Activated effector memory CD4-positive, alpha-beta T cell treated with Interleukin-2 at 50 U/mL for 16 hours (primary cell): Measurements from ENCODE around the gene YDJC.
"Not testable (repeated sequence)": the region's sequence is repeated elsewhere in the genome, so short reads cannot be mapped to it uniquely, and the experiment has no call there.

Experiments used
- DNase-seq: peaks from one replicate; pipeline ENCODE4 v3.0.0-alpha.2; 2020

Gene YDJC

DNA sequence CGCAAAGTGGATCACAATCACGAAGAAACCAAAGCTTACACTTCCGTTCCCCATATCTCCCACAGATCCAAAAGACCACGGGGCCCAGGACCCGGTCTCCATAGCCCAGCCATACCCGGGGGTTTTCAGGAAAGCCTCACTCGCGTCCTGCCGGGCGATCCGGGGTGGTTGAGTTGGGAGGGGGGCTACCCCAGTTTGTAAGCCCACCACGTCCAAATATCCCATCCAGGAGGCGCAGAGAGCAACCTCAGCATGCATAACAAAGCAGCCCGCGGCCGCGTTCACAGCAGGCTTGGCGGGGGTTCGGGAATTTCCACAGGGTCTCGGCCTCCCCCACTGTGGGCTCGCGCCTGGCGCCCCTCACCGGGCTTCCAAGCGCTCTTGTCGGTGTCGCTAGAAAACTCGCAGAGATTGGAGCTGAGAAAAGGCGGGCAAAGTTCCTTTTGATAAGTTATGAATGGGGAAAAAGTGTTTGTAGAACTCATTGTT is 21.7 kb upstream of the YDJC start:
- DNase-seq, result no peak

DNA sequence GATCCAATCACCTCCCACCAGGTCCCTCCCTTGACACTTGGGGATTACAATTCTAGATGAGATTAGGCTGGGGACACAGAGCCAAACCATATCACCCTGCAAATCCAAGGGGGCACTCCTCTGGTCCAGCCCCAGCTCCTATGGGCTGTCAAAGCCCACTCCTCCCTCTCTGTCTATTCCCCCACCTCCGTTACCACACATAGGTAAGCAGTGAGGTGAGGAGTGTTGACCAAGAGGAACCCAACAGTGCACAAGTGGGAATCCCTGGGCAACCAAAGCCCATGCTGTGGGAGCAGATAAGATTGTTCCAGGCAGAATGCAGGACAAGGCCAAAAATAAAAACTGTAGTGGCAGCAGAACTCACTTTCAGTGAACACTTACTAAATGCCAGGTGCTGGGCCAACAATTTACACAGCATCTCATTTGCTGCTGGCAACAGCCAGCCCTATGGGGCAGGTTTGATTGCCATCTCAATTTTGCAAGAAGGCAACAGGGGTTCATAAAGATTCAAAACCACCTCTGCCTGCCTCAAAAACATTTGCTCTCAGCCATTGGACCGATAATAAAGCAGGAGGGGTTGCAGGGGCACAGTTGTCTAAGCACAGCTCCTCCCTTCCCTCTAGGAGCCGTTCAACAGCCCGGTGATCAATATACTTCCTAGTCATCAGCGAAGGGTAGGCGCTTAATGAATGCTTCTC is 21.1 kb upstream of the YDJC start:
- no peak for DNase-seq

DNA sequence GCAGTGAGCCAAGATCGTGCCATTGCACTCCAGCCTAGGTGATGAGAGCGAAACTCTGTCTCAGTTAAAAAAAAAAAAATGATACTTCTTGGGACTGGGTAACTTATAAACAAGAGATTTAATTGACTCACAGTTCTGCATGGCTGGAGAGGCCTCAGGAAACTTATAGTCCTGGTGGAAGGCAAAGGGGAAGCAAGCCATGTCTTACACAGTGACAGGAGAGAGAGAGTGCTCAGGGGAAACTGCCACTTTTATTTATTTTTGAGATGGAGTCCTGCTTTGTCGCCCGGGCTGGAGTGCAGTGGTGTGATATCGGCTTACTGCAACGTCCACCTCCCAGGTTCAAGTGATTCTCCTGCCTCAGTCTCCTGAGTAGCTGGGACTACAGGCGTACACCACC is 20.5 kb upstream of the YDJC start:
- DNase-seq, result no peak

DNA sequence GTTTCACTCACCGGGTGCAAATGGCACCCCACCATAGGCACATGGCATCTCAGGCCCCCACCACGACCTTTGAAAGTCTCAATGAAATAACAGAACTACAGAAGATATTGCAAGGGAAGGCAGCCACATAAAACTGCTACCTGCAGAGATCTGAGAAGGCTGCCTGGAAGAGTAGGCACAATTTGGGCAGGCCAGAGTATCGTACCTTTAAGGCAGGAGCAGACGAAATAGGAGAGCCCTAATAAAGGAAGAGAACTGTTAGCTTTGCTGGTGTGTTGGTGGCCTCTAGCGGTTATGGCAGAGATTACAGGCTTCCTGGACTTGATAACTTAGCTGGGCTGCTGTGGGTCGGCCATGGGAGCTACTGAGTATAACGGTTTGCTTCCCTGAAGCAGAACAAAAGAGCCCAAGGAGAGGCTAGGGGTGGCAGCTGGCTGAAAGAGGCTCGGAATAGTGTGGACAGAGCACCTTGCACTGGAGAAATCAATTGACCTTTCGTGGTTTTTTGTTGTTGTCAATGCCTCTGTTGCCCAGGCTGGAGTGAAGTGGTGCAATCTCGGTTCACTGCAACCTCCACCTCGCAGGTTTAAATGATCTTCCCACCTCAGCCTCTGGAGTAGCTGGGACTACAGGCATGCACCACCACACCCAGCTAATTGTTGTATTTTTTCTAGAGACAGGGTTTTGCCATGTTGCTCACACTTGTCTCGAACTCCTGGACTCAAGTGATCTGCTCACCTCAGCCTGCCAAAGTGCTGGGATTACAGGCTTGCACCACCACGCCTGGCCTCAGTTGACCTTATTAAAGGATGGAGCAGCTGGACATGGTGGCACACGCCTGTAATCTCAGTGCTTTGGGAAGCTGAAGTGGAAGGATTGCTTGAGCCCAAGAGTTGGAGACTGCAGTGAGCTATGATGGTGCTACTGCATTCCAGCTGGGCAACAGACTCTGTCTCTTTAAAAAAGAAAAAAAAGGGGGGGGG is 17.1 kb upstream of the YDJC start:
- peak; percentile 66 for DNase-seq

DNA sequence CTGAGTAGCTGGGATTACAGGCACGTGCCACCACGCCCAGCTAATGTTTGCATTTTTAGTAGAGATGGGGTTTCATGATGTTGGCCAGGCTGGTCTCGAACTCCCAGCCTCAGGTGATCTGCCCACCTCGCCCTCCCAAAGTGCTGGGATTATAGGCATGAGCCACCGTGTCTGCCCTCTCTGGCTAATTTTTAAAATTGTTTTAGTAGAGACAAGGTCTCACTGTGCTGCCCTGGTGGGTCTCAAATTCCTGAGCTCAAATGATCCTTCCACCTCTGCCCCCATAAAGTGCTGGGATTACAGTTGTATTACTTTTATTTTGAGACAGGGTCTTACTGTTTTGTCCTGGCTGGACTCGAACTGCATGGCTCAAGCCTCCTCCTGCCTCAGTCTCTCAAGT is 15.7 kb upstream of the YDJC start:
- not testable (repeated sequence) for DNase-seq

DNA sequence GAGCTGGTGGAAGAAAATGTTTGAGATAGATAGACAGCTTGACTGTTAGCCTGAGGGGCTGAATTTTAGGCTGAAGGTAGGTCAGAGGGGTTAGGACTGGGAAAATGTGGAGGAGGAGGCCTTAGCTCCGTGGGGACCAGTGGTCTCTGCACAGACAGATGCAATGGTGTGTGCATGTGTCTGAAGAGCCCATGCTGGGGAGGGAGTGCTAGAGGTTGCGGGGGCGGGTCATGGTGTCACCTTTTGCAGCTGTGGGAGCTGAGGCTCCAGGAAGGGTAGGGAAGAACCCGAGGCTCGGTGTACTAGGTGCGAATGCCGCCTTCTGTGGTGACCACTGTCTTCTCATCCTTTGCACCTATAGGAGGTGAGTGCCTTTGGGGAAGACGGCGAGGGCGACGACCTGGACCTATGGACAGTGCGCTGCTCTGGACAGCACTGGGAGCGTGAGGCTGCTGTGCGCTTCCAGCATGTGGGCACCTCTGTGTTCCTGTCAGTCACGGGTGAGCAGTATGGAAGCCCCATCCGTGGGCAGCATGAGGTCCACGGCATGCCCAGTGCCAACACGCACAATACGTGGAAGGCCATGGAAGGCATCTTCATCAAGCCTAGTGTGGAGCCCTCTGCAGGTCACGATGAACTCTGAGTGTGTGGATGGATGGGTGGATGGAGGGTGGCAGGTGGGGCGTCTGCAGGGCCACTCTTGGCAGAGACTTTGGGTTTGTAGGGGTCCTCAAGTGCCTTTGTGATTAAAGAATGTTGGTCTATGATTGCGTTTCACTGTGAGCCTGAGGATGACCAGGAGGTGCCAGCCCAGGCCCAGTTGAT is 13.9 kb upstream of the YDJC start:
- DNase-seq, result no peak

DNA sequence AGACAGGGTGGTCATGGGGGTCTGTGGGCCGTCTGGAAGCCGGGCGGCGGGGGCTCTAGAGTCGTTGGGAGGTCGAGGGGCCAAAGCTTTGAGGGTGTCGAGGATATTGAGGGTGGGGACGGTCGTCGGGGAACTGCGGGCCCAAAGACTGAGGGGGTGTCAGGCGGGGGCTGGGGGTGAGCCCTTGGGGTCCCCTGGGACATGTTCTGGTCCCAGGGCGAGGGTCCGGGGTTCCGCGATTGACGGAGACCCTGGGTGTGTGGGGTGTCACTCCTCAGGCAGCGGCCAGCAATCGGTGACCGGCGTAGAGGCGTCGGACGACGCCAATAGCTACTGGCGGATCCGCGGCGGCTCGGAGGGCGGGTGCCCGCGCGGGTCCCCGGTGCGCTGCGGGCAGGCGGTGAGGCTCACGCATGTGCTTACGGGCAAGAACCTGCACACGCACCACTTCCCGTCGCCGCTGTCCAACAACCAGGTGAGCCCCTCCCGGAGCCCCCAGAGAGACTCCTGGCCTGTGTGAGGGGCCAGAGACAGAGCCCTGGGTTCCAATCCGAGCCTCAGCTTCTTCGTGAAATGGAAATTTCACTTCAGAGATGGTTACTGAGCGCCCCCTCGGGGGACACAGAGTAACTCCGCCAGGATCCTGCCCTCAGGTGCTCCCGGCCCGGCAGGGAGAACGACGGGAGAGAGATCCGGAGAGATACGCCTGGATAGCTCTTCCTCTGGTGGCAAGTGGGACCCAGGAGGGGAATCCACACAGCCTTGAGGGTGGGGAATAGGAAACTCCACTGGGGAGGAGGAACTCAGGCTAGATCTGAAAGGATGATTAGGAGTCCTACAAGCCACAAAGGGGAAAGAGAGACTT is 13.0 kb upstream of the YDJC start:
- peak; percentile 53 for DNase-seq

DNA sequence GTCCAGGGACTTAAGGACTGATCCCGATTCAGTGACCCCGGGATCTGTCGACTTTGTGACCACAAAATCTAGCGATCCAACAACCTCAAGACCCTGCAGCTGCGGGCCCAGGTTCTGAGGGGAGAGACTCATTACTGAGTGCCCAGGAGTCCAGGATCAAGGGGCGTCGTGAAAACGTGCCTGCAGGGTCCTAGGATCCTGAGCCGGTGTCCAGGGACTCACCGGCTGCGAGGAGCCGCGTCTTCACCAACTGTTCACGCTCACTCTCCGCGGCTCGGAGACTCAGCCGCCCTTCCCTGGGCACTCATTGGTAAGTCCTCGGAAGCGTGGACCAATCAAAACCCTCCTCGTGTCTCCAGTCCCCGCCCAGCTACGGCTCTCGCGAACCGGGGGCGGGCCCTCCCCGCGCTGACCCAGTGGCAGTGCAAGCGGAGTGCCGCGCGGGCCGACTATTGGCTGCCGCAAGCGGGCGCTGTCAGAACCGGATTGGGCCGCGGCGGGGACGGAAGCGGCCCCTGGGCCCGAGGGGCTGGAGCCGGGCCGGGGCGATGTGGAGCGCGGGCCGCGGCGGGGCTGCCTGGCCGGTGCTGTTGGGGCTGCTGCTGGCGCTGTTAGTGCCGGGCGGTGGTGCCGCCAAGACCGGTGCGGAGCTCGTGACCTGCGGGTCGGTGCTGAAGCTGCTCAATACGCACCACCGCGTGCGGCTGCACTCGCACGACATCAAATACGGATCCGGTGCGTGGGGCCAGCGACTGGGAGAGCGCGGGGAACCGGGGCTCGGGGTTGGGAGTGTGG is 12.2 kb upstream of the YDJC start, which contains the start of gene SDF2L1:
Gene SDF2L1, plus strand, starts transcription at position 514 of the 795 bp plus-strand sequence. Its CDS starts 35 bp downstream, at position 549.
- DNase-seq, result peak; percentile 96

DNA sequence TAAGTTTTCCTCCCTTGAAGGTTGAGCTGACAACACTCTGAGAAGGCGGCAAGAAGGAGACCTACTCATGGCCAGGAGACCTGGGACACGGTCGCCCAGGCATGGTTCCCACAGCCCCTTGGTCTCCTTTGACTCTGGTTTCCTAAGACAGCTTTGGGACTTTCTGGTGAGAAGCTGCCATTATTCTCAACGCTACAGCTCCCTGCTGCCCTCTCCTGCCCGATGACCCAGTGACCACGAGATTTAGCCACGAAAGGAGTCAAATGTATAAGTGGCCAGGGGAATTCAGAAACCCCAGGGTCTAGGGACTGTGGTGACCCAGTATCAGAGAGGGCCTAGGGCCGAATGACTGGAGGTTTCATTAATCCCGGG is 11.6 kb upstream of the YDJC start:
- no peak for DNase-seq

DNA sequence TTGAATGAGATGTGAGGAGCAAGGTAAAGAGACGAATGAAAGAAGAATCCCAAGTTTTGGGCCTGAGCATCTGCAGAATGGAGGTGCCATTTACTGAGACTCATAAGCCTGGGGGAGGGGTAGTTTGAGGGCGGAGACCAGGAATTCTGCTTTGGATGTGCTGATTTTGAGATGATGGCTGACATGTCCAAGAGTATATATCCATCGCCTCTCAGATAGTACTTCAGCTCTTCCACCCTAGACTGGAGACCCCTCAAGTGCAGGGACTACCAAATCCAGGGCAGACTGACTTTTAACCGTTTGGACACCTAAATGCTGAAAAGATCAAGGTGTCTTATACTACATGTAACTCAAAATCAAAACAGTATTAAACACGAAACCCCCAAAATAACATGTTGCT is 11.0 kb upstream of the YDJC start:
- DNase-seq, result no peak

DNA sequence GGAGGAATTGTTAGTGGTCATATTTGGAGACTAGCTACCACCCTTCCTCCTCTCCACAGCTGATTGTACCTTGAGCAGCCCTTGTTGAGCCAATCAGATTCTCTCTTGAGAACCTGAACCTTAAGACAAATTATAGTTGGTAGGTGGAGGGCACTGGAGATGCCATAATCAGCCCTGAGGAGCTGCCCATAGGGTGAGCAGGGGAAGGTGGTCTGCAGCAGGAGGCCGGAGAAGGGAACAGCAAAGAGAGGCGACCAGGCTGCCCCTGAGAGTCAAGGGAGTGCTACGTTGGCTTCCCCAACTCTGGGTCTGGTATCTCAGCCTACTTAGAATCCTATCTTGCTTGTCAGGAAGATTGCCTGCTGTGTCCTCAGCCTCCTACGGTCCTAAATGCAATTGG is 9.5 kb upstream of the YDJC start:
- DNase-seq, result no peak

DNA sequence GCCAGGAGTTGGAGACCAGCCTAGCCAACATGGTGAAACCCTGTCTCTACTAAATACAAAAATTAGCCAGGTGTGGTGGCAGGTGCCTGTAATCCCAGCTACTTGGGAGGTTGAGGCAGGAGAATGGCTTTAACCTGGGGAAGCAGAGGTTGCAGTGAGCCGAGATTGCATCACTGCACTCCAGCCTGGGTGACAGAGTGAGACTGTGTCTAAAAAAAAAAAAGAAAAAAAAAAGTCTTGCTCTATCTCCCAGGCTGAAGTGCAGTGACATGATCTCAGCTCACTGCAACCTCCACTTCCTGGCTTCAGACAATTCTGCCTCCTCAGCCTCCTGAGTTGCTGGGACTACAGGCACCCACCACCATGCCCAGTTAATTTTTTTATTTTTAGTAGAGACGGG is 7.6 kb upstream of the YDJC start:
- DNase-seq, result not testable (repeated sequence)

DNA sequence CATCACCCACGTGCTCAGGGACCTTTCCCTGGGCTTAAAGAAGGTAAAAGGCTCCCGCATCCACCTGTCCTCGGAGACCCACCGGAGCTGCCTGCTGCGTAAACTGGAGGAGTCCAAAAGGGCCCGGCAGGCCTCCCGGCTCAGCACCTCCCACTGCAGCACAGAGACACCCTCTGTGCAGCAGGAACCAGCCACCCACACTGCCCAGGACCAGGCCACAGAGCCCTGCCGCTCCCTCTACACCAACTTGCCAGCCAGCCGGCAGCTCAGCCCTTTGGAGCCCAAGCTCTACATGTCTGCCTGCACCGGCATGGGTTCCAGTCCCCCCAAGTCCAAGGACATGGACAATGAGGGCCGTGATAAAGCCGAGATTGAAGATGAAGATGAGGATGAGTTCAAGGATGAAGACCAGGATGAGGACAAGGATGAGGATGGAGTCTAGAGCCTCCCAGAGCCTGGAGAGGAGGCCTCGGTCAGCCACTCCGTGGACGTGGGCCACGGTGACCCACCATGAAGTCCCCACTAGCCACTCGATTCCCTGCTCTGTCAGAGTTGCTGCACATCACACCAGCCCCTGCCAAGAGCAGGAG is 6.9 kb upstream of the YDJC start:
- DNase-seq, result no peak

DNA sequence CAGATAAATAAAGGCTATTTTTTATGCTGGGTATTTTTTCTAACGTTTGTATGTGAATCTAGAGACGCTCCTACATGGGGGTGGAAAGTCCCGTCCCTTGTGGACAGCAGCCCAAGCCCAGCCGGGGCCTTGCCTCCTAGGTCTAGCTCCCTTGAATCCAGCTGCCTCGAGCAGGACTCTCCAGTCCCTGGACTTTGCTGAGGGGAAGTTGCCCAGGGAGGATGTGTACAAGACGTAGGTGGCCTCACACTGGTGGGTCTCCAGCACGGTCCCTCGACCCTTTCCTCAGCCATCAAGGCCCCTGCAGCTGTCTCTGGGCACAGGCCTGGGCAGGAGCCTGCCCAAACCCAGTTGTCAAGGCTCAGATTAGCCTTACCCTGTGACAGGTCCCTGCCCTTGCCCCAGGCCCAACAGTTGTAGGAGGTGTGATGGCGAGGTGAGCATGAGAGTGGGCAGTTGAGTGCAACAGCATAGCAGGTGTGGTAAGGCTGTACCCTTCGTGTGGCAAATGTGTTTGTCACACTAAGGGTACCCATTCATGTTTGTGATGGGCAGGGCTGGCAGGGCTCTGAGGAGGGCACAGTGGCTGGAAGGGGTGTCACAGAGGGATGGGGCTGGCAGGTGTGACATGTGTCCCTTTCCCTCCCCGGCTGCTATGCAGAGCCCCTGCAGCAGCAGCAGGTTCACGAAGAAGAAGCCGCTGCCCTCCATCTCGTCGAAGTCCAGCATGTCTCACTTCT is 6.1 kb upstream of the YDJC start:
- DNase-seq, result no peak

DNA sequence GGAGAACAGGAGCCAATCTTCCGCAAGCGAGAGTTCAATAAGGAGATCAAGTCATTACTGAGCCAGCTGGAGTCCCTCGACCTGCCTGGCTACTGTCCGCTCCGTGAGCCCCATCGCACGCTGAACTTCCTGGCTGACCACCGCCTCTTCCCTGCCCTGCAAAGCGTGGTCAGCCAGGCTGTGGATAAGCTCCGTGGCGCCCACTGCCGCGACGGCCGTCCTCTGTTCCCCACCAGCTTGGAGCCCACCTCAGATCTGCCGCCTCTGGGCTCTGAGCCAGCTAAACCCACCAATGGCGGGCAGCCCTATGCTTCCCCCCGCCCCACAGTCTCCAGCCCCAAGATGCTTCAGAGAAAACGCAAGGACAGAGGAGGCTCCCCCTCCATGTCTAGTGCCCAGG is 5.0 kb upstream of the YDJC start:
- DNase-seq, result no peak

DNA sequence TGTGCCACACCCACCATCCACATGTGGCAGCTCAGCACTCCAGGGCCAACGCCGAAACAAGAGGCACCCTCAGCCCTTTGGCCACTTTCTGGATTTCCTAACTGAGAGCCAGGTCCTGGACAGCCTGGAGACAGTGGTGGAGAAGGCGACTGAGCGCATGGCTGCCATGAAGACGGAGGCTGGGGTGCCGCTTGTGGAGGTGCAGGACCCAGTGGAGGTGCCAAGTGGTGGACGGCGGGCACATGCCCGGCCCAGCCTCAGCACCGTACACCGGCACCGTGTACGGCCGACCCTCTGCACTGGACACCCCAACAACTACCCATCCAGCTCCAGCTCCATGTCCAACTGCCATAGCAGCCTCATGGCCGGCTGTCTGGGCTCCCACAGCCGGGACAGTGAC is 4.3 kb upstream of the YDJC start:
- DNase-seq, result no peak

DNA sequence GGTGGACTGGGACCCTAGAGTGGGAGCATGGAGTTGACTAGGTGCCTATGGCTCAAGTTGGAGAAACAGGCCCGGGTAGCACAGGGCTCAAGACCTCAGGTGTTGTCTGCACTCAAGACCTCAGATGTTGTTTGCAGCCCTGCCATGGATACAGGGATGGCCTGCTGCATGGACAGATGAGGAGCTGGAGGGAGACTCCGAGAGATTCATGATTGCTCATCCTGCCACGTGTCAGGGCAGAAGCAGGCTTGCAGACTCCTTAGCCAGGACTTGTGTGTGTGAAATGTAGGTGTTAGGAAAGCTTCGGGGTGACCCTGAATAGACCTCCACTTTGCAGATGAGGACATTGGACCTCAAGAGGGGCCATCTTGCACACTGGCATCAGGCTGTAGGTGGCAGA is 3.7 kb upstream of the YDJC start:
- DNase-seq, result no peak

DNA sequence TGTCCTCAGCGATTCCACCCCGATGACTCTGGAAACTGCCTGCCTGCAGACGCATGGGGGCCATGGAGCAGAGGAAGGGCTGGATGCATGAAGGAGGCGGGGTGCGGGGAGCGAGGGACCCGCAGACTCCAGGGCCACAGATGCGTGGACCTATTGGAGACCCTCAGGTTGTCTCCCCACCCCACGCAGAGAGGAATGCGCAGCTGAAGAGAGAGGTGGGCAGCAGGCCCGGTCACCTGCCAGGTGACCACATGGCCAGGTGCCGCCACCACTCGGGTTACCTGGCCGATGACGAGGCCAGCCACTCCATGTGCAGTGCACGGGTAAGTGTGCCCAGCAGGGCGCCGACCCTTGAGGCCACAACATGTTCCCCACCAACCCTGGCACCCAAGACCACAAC is 3.1 kb upstream of the YDJC start:
- no peak for DNase-seq

DNA sequence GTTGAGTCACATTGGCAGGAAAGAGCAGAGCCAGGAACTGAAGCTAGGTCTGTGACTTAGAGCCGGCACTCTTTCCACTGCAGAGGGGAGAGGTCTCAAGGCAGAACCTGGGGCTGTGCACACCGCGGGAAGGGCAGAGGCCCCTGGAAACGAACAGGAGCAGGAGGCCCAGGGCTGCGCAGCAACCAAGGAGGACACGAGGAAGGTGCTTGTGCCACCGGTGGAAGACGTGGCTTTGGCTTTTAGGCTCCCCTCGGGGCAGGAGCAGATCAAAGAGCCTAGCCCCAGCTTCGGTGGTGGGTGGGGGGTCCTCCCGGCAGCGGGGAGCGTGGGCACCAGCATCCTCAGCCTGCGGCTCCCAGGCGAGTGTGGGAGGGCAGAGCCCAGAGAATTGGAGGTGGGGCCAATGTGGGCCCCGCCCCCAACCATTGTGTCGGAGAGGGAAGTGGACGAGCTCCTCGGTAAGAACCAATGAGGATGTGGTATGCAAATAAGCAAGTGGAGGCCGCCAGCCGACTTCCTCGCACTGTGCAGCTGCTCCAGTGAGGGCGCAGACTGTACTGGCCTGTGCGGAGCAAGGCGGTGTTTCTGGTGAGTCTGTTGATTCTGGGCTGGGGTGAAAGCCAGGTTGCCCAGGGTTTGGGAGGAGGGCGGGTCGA is 2.5 kb upstream of the YDJC start, which contains the start of gene CCDC116:
Gene CCDC116, plus strand, starts transcription at position 524 of the 659 bp plus-strand sequence. CDS start 422 bp downstream, outside the sequence.
- DNase-seq, result peak; percentile 60
